DND-41 (cell line): ENCODE data around the gene LRRC3B.

ENCODE experiments used
- CTCF ChIP-seq: IDR thresholded peaks from 2 replicates; pipeline ENCODE4 v1.5.1; 2012; ENCODE audit warnings: borderline replicate concordance, low read length, moderate library complexity, mild to moderate bottlenecking; ENCODE audit not compliant: poor library complexity, severe bottlenecking; ENCODE audit errors: extremely low read depth
- EZH2 ChIP-seq: IDR thresholded peaks from 3 replicates; pipeline ENCODE4 v1.6.1; 2012; ENCODE audit warnings: borderline replicate concordance, low read depth, mild to moderate bottlenecking, moderate library complexity, low read length, inconsistent platforms; ENCODE audit not compliant: severe bottlenecking

- TF ChIP-seq CTCF (no peak), EZH2 (no peak)
Measured at GRCh38 chr3:26574766-26575165, 47.8 kb upstream of the LRRC3B start.
